ENCODE results near the gene RPL18A.

The RPL18A gene

DNA sequence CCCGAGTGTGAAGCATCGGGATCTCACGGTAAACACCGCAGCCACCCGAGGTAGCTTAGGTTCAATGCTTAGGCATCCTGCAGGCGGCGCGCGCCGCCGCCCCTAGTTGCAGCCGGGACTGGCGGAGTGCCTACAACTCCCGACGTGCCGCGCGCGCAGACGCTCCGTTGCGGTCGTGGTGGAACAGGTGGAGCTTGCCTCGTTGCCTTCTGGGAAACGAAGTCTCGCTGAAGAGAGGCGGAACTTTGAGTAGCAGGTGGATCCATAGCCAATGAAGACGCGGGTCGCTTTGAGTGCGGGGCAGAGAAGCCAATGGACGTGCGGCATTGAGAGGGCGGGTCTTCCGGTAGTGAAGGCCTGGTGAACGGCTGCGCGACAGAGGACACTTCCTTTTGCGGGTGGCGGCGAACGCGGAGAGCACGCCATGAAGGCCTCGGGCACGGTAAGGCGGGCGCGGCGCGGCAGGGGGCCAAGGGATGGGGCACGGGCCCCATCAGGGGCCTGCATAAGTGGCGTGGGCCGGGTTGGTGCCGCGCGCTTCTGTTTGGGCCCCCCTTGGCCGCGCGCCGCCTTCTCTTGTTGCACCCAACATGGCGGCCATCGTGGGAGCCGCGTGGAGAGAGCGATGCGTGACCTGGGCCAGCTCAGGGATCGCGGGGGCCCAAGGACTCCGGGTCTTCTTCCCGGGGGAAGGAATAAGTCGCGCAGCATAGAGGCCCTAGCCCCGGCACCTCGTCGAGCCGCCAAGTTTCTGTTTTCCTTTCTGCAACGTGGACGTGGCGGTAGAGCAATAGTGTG, at the start of gene RPL18A:
Gene RPL18A, plus strand, starts transcription at position 378 of the 798 bp plus-strand sequence. Its CDS starts 47 bp downstream, at position 425.
- TF ChIP-seq, protein P1, sequence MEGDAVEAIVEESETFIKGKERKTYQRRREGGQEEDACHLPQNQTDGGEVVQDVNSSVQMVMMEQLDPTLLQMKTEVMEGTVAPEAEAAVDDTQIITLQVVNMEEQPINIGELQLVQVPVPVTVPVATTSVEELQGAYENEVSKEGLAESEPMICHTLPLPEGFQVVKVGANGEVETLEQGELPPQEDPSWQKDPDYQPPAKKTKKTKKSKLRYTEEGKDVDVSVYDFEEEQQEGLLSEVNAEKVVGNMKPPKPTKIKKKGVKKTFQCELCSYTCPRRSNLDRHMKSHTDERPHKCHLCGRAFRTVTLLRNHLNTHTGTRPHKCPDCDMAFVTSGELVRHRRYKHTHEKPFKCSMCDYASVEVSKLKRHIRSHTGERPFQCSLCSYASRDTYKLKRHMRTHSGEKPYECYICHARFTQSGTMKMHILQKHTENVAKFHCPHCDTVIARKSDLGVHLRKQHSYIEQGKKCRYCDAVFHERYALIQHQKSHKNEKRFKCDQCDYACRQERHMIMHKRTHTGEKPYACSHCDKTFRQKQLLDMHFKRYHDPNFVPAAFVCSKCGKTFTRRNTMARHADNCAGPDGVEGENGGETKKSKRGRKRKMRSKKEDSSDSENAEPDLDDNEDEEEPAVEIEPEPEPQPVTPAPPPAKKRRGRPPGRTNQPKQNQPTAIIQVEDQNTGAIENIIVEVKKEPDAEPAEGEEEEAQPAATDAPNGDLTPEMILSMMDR (IDR thresholded peaks at IDR 0.05; ENCODE audit: low read depth, low read length): peak; percentile 76
- H3K4me3 ChIP-seq (ENCODE audit: low read depth, low read length): peak within 1 kb of the TSS; percentile 100

DNA sequence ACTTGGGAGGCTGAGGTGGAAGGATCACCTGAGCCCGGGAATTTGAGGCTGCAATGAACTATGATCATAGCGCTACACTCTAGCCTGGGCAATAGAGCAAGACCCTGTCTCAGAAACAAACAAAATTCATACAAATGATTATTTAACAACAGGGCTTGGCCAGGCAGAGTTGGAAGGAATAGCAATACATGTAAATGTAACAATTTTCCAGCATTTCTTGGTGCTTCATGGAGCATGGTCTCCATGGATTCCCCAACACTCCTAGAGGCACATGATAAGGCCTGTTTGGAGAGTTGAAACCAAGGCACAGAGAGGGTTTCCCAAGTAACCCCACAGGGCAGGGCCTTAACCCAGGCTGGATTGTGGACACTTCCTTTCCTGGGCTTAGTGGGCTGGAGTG, 48.6 kb upstream of the RPL18A start:
- no peak overlapping the region for H3K4me3 ChIP-seq (ENCODE audit: low read depth, low read length)
- TF ChIP-seq, protein P1 (IDR thresholded peaks at IDR 0.05; ENCODE audit: low read depth, low read length): no peak

DNA sequence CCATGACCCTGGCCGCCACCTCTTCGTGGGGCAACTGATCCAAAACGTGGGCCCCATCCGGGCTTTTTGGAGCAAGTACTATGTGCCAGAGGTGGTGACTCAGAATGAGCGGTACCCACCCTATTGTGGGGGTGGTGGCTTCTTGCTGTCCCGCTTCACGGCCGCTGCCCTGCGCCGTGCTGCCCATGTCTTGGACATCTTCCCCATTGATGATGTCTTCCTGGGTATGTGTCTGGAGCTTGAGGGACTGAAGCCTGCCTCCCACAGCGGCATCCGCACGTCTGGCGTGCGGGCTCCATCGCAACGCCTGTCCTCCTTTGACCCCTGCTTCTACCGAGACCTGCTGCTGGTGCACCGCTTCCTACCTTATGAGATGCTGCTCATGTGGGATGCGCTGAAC, 48.0 kb upstream of the RPL18A start:
- H3K4me3 ChIP-seq (ENCODE audit: low read depth, low read length): no peak overlapping the region
- TF ChIP-seq, protein P1 (IDR thresholded peaks at IDR 0.05; ENCODE audit: low read depth, low read length): no peak

DNA sequence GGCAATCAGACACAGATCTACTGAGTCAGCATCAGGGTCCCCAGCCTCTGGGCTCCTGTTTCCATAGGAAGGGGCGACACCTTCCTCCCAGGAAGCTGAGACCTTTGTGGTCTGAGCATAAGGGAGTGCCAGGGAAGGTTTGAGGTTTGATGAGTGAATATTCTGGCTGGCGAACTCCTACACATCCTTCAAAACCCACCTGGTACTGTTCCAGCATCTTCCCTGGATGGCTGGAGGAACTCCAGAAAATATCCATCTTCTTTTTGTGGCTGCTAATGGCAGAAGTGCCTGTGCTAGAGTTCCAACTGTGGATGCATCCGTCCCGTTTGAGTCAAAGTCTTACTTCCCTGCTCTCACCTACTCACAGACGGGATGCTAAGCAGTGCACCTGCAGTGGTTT, 47.6 kb upstream of the RPL18A start:
- no peak overlapping the region for H3K4me3 ChIP-seq (ENCODE audit: low read depth, low read length)
- TF ChIP-seq, protein P1 (IDR thresholded peaks at IDR 0.05; ENCODE audit: low read depth, low read length): no peak

DNA sequence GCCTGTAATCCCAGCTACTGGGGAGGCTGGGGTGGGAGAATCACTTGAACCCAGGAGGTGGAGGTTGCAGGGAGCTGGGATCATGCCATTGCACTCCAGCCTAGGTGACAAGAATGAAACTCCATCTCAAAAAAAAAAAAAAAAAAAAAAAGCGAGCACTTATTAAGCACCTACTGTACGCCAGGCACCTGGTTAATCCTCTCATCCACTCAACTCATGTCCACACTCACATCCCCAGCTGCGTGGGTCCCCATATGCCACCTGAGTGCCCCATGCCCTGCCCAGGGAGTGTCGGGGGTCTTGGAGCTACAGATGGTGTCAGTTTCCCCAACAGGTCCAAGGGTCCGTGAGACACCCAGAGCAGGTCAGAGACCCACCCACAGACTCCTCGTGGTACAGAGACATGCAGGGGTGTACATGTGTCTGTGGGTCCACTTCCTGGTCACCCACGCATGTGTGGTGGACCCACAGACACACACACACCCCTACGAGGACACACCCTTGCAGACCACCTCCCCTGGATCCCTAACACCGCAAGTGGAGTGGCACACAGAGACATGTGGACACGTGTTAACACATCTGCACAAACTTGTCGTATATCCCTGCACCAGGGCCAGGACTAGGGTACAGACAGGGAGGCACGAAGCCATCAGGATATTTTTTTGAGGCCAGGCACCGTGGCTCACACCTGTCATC, 41.9 kb upstream of the RPL18A start:
- TF ChIP-seq, protein P1 (IDR thresholded peaks at IDR 0.05; ENCODE audit: low read depth, low read length): no peak
- H3K4me3 ChIP-seq (ENCODE audit: low read depth, low read length): no peak overlapping the region

DNA sequence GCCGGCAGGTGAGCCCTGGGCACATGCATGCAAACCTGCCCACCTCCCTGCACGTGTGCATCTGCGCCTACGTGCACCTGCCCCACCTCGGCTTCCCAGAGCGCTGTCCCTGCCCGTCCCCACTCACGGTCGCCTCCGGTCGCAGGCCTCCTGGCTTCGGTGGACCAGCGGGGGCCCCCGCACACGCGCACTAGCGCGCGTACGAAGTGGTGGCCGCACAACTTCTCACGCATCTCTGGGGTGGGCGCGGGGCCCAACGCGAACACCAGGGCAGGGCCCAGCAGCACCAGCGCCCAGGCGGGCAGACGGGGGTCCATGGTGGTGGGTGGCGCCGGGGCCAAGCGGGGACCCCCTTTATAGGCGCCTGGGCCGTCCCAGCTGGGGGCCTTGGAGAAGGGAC, 38.5 kb upstream of the RPL18A start, which contains the start of gene INSL3:
Gene INSL3, minus strand, starts transcription at position 330 of the 400 bp plus-strand sequence. Its CDS starts 13 bp downstream, at position 317.
- TF ChIP-seq, protein P1 (IDR thresholded peaks at IDR 0.05; ENCODE audit: low read depth, low read length): no peak

DNA sequence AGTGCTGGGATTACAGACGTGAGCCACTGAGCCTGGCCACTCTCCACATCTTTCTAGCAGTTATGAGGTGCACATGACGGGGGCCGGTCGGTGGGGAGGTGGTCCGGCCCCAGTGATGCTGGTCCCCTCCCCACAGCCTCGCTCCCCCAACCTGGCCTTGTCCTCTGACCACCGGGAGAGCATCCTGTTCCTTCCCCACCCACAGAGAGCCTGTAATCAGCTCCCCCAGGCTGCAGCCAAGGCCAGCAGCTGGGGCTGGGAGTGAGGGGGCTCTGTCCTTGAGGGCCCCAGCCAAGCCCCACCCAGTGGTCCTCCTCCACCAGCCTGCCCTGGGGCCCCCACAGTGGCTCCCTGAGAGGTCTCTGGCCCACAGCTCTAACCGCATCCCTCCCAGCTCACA, 35.4 kb upstream of the RPL18A start:
- TF ChIP-seq, protein P1 (IDR thresholded peaks at IDR 0.05; ENCODE audit: low read depth, low read length): no peak
- H3K4me3 ChIP-seq (ENCODE audit: low read depth, low read length): no peak overlapping the region

More for the DNA sequence above, 38.5 kb upstream of the RPL18A start, which contains the start of gene INSL3:
- no peak within 1 kb of the TSS for H3K4me3 ChIP-seq (ENCODE audit: low read depth, low read length)

Measured in WI38 (cell line).